WI38 (cell line): Measurements from ENCODE around the gene STRBP.

Source experiments
- H3K4me3 ChIP-seq: 2 replicates; pipeline ENCODE4 v1.5.1; 2011; ENCODE audit warnings: low read depth, mild to moderate bottlenecking, control low read depth, low read length
- TF ChIP-seq, protein P1 (sequence below): IDR thresholded peaks from 2 replicates; pipeline ENCODE4 v1.5.1; 2012; ENCODE audit warnings: low read depth, mild to moderate bottlenecking, control low read depth, low read length

Gene STRBP

DNA sequence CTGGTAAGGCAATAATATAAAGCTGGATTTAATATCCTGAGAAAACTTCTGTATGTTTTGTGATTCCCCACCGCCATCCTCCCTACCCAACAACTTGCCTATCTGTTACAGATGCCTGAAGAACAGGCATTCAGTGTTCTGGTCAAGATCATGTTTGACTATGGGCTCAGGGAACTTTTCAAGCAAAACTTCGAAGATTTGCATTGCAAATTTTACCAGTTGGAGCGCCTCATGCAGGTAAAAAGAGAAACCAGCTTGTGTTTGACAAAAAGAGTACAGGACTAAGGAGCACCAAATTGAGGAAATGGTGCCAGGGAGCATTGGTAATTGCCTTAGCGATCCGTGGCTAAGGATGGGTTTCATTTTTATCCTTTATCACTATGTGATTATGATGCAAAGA, 194.9 kb downstream of the STRBP start:
- TF ChIP-seq, protein P1, sequence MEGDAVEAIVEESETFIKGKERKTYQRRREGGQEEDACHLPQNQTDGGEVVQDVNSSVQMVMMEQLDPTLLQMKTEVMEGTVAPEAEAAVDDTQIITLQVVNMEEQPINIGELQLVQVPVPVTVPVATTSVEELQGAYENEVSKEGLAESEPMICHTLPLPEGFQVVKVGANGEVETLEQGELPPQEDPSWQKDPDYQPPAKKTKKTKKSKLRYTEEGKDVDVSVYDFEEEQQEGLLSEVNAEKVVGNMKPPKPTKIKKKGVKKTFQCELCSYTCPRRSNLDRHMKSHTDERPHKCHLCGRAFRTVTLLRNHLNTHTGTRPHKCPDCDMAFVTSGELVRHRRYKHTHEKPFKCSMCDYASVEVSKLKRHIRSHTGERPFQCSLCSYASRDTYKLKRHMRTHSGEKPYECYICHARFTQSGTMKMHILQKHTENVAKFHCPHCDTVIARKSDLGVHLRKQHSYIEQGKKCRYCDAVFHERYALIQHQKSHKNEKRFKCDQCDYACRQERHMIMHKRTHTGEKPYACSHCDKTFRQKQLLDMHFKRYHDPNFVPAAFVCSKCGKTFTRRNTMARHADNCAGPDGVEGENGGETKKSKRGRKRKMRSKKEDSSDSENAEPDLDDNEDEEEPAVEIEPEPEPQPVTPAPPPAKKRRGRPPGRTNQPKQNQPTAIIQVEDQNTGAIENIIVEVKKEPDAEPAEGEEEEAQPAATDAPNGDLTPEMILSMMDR: no peak
- no peak overlapping the region for H3K4me3 ChIP-seq

DNA sequence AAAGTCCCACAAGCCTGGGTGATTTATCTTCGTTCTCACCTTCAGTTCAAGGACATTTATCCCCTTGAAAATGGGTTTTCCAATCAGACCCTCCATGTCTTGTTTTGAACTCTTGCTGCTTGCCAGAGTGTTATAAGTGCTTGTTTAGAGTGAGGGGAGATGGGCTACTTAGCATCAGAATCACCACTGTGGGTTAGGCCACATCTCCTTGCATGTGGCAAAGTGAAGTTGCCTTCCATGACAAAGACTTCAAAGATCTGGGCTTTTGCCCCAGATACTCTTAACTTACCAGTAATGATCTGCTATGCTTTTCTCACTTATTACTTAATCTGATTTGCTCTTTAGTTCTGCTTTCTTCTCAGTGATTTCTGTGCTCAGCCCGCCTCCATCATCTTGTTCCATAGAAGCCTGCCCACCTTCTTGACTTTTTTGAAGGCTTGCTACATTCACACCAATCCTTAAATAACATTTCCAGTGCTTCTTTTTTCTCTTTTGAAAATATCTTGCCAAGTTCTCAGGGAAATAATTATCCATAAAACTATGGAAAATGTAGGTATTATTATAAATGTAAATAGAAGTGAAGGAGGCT, 195.9 kb downstream of the STRBP start:
- TF ChIP-seq, protein P1: no peak
- no peak overlapping the region for H3K4me3 ChIP-seq
